ENCODE measurements around the gene CERT1.

CERT1 gene

GRCh38 chr5:75387806-75388205 is 123.6 kb downstream of the CERT1 start:
- no peak for DNase-seq

GRCh38 chr5:75384218-75384617 is 127.2 kb downstream of the CERT1 start:
- no peak for DNase-seq

DNA sequence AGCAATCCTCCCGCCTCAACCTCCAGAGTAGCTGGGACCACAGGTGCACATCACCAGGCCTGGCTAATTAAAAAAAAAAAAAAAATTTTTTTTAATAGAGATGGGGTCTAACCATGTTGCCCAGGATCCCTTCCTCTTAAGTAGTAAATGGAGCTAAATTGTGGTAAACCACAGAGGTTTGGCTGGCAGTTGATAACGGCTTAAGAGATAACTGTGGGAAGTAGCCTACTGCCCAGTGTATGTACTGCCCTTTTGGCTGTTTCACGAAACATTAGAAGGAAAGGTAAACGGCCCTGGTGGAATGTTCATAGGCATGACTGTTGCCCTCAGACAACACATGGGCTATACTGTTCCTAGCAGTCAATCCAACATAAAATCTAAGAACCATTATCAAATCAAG is 130.0 kb downstream of the CERT1 start:
- no peak for DNase-seq

DNA sequence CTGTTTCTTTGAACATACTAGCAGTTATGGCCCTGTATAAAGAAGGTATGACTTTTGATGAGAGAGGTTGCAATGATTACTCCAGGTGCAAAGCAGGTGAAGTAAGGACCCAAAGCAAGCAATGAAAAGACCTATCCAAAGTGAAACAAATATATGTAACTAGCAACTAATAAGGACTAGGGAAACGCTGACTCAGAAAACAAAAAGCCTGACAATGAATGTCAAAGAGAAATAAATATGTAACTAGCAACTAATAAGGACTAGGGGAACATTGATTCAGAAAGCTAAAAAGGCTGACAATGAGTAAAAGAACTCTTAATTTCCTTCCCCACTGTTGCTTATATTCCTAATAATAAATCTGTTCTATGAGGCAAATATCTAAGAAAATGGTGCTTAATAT is 131.3 kb downstream of the CERT1 start:
- no peak for DNase-seq

DNA sequence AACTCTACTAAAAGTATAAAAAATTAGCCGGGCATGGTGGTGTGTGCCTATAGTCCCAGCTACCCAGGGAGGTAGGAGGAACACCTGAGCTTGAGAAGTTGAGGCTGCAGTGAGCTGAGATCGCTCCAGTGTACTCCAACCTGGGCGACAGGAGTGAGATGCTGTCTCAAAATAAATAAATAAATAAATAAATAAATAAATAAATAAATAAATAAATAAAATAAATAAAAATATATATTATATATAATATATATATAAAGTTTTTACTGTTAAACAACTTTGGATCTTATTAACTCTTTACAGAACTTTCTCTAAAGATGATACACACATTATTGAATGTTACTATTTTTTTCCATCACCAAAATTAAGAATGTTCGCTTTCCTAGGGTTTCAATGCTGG is 136.0 kb downstream of the CERT1 start:
- DNase-seq, result no peak

GRCh38 chr5:75374394-75374814 is 137.0 kb downstream of the CERT1 start:
- DNase-seq, result no peak

DNA sequence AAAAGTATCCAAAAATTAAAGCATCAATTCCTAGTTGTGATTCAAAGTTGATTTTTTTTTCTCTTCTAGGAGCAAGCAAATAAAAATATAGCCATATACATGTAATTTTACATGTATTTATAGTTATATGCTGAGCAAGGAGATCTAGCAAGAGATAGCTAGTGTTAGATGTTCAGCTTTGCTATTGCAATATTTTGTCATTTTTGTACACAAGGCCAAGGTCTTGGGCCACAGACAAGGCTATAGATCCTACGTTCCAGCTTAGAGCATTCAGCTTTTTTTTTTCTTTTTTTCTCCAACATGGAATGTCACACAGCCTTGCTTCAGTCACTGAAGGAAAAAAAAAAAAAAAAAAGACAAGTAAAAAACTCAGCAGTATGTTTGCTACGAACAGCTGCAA is 137.6 kb downstream of the CERT1 start:
- DNase-seq, result no peak

- no peak for DNase-seq
These were observed 143.0 kb downstream of the CERT1 start for GRCh38 chr5:75368391-75368790.

GRCh38 chr5:75367401-75367800 is 144.0 kb downstream of the CERT1 start:
- no peak for DNase-seq

GRCh38 chr5:75366787-75367186 is 144.6 kb downstream of the CERT1 start:
- no peak for DNase-seq

- DNase-seq, result no peak
These were observed 145.7 kb downstream of the CERT1 start for GRCh38 chr5:75365740-75366139.

GRCh38 chr5:75364571-75365280 is 146.7 kb downstream of the CERT1 start:
- no peak for DNase-seq

GRCh38 chr5:75363726-75364495 is 147.5 kb downstream of the CERT1 start:
- no peak for DNase-seq

DNA sequence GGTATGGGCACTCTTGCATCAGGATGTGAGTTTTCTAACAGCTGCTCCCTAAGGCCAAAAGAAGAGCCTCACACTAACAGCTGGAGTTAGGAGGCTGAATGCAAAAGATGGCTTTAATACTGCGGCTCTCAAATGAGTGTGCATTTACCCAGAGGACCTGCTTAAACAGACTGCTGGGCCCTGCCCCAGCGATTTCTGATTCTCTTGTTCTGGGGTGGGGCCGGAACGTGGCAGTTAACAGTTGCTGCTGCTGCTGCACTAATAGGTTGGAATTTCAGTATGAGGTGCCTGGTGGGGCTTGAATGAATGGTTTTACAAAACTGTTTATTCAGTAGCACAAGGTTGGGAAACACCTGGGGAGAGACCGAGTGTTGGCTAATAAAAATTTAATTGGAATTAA is 148.3 kb downstream of the CERT1 start:
- DNase-seq, result no peak

DNA sequence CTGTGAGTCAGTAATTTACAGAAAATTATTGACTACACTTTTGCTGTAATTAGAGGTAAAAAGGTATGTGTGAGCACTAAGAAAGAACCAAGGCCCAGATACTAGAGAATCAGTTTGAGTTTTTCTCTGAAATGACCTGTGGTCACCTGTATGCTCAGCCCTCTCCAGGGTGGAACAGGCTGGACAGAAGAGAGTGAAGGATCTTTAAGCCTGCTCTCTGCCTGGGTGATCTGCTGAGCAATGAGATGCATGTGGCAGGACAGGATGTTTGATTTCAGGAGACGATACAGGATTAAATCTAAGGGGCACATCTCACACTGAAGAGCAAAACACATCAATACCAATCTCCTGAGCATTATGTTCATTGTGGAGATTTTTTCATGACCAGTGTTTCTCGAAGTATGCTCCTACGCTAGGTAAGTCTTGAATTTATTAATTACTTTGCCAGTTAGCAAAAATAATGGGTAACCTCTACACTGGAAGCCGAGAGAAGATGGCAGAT is 148.9 kb downstream of the CERT1 start:
- DNase-seq, result no peak

DNA sequence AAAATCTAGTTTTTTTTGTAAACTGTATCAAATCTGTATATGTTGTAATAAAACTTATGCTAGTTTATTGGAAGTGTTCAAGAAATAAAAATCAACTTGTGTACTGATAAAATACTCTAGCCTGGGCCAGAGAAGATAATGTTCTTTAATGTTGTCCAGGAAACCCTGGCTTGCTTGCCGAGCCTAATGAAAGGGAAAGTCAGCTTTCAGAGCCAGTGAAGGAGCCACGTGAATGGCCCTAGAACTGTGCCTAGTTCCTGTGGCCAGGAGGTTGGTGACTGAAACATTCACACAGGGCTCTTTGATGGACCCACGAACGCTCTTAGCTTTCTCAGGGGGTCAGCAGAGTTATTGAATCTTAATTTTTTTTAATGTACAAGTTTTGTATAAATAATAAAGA is 150.1 kb downstream of the CERT1 start:
- no peak for DNase-seq

GRCh38 chr5:75358117-75358516 is 153.3 kb downstream of the CERT1 start:
- DNase-seq, result no peak

- no peak for DNase-seq
These were observed 154.7 kb downstream of the CERT1 start for GRCh38 chr5:75356719-75357118.

DNA sequence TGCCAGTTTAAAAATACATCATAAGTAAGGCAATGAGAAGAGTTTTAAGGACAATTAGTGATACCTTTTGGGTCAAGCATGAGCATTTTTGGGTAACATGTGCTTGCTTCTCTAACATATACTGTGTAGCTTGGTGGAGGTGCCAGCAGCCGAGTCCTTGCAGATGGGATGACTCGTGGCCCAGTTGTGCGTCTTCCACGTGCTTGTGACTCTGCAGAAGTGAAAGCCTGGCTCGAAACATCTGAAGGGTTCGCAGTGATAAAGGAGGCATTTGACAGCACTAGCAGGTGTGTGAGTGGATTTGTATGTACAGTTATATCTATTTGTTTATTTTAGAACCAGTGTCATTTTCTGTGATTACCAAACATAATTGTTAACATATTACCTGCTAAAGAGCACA is 156.2 kb downstream of the CERT1 start:
- no peak for DNase-seq

DNA sequence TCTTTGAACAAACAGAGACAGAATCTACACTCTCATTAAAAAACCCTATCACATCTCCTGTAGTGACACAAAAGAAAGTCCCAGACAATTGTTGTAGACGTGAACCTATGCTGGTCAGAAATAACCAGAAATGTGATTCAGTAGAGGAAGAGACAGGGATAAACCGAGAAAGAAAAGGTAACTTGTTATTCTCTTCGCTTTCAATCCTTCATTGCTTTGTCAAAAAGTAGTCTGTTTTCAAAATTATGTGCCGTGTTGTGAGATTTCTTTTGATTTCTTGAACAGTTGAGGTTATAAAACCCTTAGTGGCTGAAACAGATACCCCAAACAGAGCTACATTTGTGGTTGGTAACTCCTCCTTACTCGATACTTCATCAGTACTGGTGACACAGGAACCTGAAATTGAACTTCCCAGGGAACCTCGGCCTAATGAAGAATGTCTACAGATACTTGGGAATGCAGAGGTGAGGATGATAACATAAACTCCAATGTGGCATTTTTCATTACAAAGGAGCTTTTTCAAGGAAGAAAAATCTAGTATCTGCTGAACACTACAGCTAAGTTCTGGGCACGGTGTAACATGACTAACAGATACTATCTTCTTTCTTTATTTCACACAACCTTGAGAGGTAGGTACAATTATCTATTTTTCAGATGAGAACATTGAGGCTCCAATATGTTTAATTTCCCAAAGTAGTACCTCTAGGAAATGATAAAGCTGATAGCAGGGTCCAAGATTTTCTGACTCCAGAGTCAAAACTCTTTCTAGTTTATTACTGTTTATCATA is 160.1 kb downstream of the CERT1 start:
- no peak for DNase-seq

GRCh38 chr5:75349663-75350062 is 161.8 kb downstream of the CERT1 start:
- no peak for DNase-seq

GRCh38 chr5:75348241-75348640 is 163.2 kb downstream of the CERT1 start:
- no peak for DNase-seq

GRCh38 chr5:75342836-75343235 is 168.6 kb downstream of the CERT1 start:
- DNase-seq, result no peak

GRCh38 chr5:75341934-75342333 is 169.5 kb downstream of the CERT1 start:
- no peak for DNase-seq
